MM.1S (cell line): Measurements from ENCODE around the gene MAP2K2.
"Not testable (repeated sequence)": the region's sequence is repeated elsewhere in the genome, so short reads cannot be mapped to it uniquely, and the experiment has no call there.

Experiments
- DNase-seq: peaks from one replicate; pipeline ENCODE4 v3.0.0-alpha.2; 2015
- H2AFZ ChIP-seq: fragments of 300-600 bp; sonication (generic); 2 replicates; pipeline ENCODE4 v1.6.0; 2016; ENCODE audit warnings: antibody characterized with exemption, low read length
- H3F3A ChIP-seq: fragments of 300-600 bp; sonication (generic); 2 replicates; pipeline ENCODE4 v1.6.1; 2016; ENCODE audit warnings: mild to moderate bottlenecking, antibody characterized with exemption, low read length, moderate library complexity, mixed read lengths; ENCODE audit not compliant: insufficient read depth
- H3K27ac ChIP-seq: fragments of 300-600 bp; sonication (generic); 2 replicates; pipeline ENCODE4 v1.5.1; 2016; ENCODE audit warnings: mild to moderate bottlenecking, low read length
- H3K27me3 ChIP-seq: fragments of 300-600 bp; sonication (generic); replicated peaks from 2 replicates; pipeline ENCODE4 v1.6.0; 2016; ENCODE audit warnings: low read length; ENCODE audit not compliant: insufficient read depth
- H3K36me3 ChIP-seq: fragments of 300-600 bp; sonication (generic); replicated peaks from 2 replicates; pipeline ENCODE4 v1.6.1; 2016; ENCODE audit warnings: mild to moderate bottlenecking, low read length, mixed read lengths; ENCODE audit not compliant: insufficient read depth
- H3K4me1 ChIP-seq: fragments of 300-600 bp; sonication (generic); 2 replicates; pipeline ENCODE4 v1.6.1; 2016; ENCODE audit warnings: low read length, mixed read lengths
- H3K4me2 ChIP-seq: fragments of 300-600 bp; sonication (generic); 2 replicates; pipeline ENCODE4 v1.6.0; 2016; ENCODE audit warnings: low read depth, low read length
- H3K4me3 ChIP-seq: fragments of 300-600 bp; sonication (generic); 2 replicates; pipeline ENCODE4 v1.5.1; 2016; ENCODE audit warnings: low read length, mixed read lengths
- H3K79me2 ChIP-seq: fragments of 300-600 bp; sonication (generic); 2 replicates; pipeline ENCODE4 v1.6.1; 2016; ENCODE audit warnings: mixed run types, low read length, mixed read lengths
- H3K9ac ChIP-seq: fragments of 300-600 bp; sonication (generic); 2 replicates; pipeline ENCODE4 v1.6.1; 2016; ENCODE audit warnings: low read length, mixed read lengths
- H3K9me2 ChIP-seq: fragments of 300-600 bp; sonication (generic); replicated peaks from 2 replicates; pipeline ENCODE4 v1.6.1; 2016; ENCODE audit warnings: mild to moderate bottlenecking, low read length, mixed read lengths; ENCODE audit not compliant: insufficient read depth
- H3K9me3 ChIP-seq: fragments of 300-600 bp; sonication (generic); replicated peaks from 2 replicates; pipeline ENCODE4 v1.6.1; 2016; ENCODE audit warnings: mild to moderate bottlenecking, low read length, mixed read lengths; ENCODE audit not compliant: insufficient read depth
- H4K20me1 ChIP-seq: fragments of 300-600 bp; sonication (generic); 2 replicates; pipeline ENCODE4 v1.6.1; 2016; ENCODE audit warnings: mild to moderate bottlenecking, low read length, moderate library complexity, mixed read lengths; ENCODE audit not compliant: insufficient read depth
- EZH2 ChIP-seq: fragments of 300-600 bp; sonication (generic); optimal IDR thresholded peaks from 2 replicates; pipeline ENCODE3; 2017; ENCODE audit warnings: low read depth, mild to moderate bottlenecking, antibody characterized with exemption, low read length, mixed read lengths
- EZH2phosphoT487 ChIP-seq: fragments of 300-600 bp; sonication (generic); IDR thresholded peaks from 2 replicates; pipeline ENCODE4 v1.6.1; 2018; ENCODE audit warnings: antibody characterized with exemption, low read length
- TF ChIP-seq, protein P1 (sequence below): fragments of 300-600 bp; sonication (generic); IDR thresholded peaks from 2 replicates; pipeline ENCODE4 v1.5.1; 2016; ENCODE audit warnings: antibody characterized with exemption, low read length, mixed read lengths

MAP2K2 gene

DNA sequence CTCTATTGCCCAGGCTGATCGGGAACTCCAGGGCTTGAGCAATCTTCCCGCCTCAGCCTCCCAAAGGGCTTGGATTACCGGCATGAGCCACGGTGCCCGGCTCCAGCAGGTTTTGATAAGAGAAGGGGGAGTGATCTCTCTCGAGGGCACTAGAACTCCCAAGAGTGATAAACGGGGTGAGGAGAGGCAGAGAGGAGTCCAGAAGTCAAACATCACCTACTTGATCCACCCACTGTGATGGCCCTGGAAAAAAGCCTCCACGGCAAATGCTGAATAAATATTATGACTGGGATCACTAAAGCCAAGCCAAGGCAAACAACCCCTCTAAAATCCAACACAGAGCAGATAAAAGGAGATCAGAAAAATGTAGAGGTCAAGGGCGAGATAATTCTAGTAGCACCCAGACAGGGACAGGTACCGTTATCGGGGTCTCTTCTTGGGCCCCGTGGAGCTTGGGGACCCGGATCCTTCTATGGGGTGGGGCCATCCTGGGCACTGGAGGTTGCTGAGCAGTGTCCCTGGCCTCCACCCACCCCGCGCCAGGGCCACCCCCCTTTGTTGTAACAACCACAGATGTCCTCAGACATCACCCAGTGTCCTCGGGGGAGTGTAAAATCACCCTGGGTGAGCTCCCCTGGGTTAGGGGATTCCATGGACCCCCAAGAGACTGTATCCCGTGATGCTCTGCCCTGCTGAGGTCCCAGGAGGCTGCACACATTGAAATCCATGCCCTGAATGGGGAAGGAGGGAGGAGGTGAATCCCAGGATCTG is 25.8 kb upstream of the MAP2K2 start:
- Histone ChIP-seq H3K4me3 (no peak overlapping the region), H3K36me3 (no peaks in the 10 kb centered on the region), H3K9me3 (no peaks in the 10 kb centered on the region), H3K9ac (no peak overlapping the region), H4K20me1 (no peaks in the 10 kb centered on the region), H3K4me1 (peaks cover 5% of the 10 kb centered on the region; the same call in 1 of the 2 replicates), H3F3A (no peaks in the 10 kb centered on the region), H3K9me2 (no peaks in the 10 kb centered on the region), H3K27ac (no peak overlapping the region), H3K79me2 (no peaks in the 10 kb centered on the region), H3K27me3 (peaks cover 96% of the 10 kb centered on the region), H3K4me2 (no peak overlapping the region), H2AFZ (no peak overlapping the region)
- DNase-seq: no peak
- TF ChIP-seq EZH2 (peak; percentile 32), EZH2phosphoT487 (no peak)

DNA sequence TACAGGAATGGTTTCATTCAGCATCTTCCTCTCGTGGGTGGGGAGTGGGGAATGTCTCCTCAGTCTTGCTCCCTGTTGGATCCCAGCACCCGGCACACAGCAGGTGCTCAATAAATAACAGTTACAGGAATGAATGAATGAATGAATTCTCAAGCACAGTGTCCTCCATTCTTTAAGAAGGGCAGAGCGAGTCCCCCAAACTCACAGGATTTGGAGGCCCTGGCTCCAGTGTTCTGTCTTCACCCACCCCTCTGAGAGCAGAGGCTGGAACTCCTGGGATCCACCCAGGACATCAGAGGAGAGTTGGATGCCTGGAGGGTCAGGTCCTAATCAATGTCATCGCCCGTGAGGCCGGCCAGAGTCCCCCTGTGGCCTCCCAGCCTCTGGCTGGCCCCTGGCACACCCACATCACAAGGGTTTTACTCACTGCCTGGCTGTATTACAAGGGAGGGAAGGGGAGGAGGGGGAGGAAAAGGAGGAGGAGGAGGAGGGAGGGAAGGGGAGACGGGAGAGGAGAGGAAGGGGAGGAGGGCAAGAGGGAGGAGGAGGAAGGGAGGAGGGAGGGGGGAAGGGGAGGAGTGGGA is 20.8 kb upstream of the MAP2K2 start:
- no peak for DNase-seq
- Histone ChIP-seq H3K36me3 (no peaks in the 10 kb centered on the region), H3K9ac (no peak overlapping the region), H3F3A (no peaks in the 10 kb centered on the region), H3K4me2 (no peak overlapping the region), H3K9me2 (no peaks in the 10 kb centered on the region), H4K20me1 (no peaks in the 10 kb centered on the region), H3K4me3 (no peak overlapping the region), H3K4me1 (no peaks in the 10 kb centered on the region), H3K27ac (no peak overlapping the region), H2AFZ (no peak overlapping the region), H3K9me3 (no peaks in the 10 kb centered on the region), H3K27me3 (peaks cover 86% of the 10 kb centered on the region), H3K79me2 (no peaks in the 10 kb centered on the region)
- TF ChIP-seq EZH2 (no peak), EZH2phosphoT487 (no peak)
- TF ChIP-seq, protein P1, sequence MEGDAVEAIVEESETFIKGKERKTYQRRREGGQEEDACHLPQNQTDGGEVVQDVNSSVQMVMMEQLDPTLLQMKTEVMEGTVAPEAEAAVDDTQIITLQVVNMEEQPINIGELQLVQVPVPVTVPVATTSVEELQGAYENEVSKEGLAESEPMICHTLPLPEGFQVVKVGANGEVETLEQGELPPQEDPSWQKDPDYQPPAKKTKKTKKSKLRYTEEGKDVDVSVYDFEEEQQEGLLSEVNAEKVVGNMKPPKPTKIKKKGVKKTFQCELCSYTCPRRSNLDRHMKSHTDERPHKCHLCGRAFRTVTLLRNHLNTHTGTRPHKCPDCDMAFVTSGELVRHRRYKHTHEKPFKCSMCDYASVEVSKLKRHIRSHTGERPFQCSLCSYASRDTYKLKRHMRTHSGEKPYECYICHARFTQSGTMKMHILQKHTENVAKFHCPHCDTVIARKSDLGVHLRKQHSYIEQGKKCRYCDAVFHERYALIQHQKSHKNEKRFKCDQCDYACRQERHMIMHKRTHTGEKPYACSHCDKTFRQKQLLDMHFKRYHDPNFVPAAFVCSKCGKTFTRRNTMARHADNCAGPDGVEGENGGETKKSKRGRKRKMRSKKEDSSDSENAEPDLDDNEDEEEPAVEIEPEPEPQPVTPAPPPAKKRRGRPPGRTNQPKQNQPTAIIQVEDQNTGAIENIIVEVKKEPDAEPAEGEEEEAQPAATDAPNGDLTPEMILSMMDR: no peak

GRCh38 chr19:4142916-4143315 is 19.0 kb upstream of the MAP2K2 start:
- H3K4me1 ChIP-seq, H3F3A ChIP-seq, H2AFZ ChIP-seq, H3K79me2 ChIP-seq, H3K9me2 ChIP-seq, H3K27ac ChIP-seq, H3K9me3 ChIP-seq, H3K4me2 ChIP-seq, H3K4me3 ChIP-seq, H3K9ac ChIP-seq, DNase-seq, H4K20me1 ChIP-seq, H3K36me3 ChIP-seq: not testable (repeated sequence)
- peaks cover 70% of the 10 kb centered on the region for H3K27me3 ChIP-seq

DNA sequence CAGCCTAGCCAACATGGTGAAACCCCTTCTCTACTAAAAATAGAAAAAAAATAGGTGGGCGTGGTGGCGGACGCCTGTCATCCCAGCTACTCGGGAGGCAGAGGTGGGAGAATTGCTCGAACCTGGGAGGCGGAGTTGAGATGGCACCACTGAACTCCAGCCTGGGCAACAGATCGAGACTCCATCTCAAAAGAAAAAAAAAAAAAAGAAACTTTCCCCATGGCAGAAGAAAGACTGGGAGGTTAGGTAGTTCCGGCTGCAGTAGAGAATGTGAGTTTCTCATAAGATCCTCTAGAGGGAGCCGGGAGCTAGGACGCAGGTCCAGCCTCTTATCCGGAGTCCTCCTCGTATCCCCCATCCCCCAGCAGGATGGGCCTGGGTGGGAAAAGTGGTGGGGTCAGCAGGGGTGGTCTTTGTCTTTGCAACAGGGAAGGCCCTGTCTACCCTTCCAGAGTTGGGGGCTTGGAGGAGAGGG is 16.4 kb upstream of the MAP2K2 start:
- Histone ChIP-seq H3K9ac (no peak overlapping the region), H3K36me3 (no peaks in the 10 kb centered on the region), H3K9me2 (no peaks in the 10 kb centered on the region), H3K27me3 (peaks cover 51% of the 10 kb centered on the region), H3K9me3 (no peaks in the 10 kb centered on the region), H3K4me2 (peak overlapping the region; percentile 24; the same call in 1 of the 2 replicates), H3F3A (no peaks in the 10 kb centered on the region), H3K4me1 (no peaks in the 10 kb centered on the region), H4K20me1 (no peaks in the 10 kb centered on the region), H3K4me3 (no peak overlapping the region; the same call in 1 of the 2 replicates), H3K79me2 (no peaks in the 10 kb centered on the region), H3K27ac (no peak overlapping the region), H2AFZ (no peak overlapping the region)
- DNase-seq: peak; percentile 71
- TF ChIP-seq, protein P1: peak; percentile 70
- TF ChIP-seq EZH2phosphoT487: no peak
